Mesenteric fat pad (tissue), 1 donor: Measurements from ENCODE around the gene TRIM71. TPM values are rescaled to one million over a fixed set of nuclear protein-coding genes. Genes with fewer than 3 reads are reported as not detected.
"Not testable (repeated sequence)": the region's sequence is repeated elsewhere in the genome, so short reads cannot be mapped to it uniquely, and the experiment has no call there.

Source experiments
- DNase-seq: peaks from one replicate; pipeline ENCODE4 v3.0.0-alpha.2; 2020; ENCODE audit warnings: low spot score
- total RNA-seq: library from RNA; stranded (reverse); fragmentation: NEBNext Ultra II Directional; extraction: Animal tissue kit (Norgen Biotek cat#: 25700); gene quantifications from one replicate; pipeline ENCODE4 v1.2.1, GENCODE V29; 2021
- donor health status: DM: yes; HTN: yes; CAD: no.

TRIM71 gene
- total RNA-seq, 1 donor from 2014 or later, result not detected

- DNase-seq, result no peak
Observed at GRCh38 chr3:32930161-32930560, 112.4 kb downstream of the TRIM71 start.

- not testable (repeated sequence) for DNase-seq
Observed at GRCh38 chr3:32931273-32931672, 113.5 kb downstream of the TRIM71 start.

- no peak for DNase-seq
Observed at GRCh38 chr3:32934150-32934742, 116.4 kb downstream of the TRIM71 start.

- DNase-seq, result no peak
Observed at GRCh38 chr3:32937331-32937730, 119.5 kb downstream of the TRIM71 start.

GRCh38 chr3:32939531-32940284, 121.9 kb downstream of the TRIM71 start:
- DNase-seq, result peak; percentile 37

- no peak for DNase-seq
Observed at GRCh38 chr3:32940726-32941125, 122.9 kb downstream of the TRIM71 start.

GRCh38 chr3:32945136-32945535, 127.3 kb downstream of the TRIM71 start:
- DNase-seq, result no peak

- peak; percentile 74 for DNase-seq
Observed at GRCh38 chr3:32945598-32945997, 127.8 kb downstream of the TRIM71 start.

- DNase-seq, result no peak
Observed at GRCh38 chr3:32946973-32947788, 129.4 kb downstream of the TRIM71 start.

Other genes starting within 250 kb of the TRIM71 start
- gene DYNC1LI1, start 247.1 kb upstream of the TRIM71 start, total RNA-seq, result 29.2 TPM
- gene CNOT10, start 132.8 kb upstream of the TRIM71 start, total RNA-seq, result 26.0 TPM
- 0.48 TPM for gene CCR4, start 133.6 kb downstream of the TRIM71 start, total RNA-seq